ENCODE measurements around the gene C19orf18. TPM values are rescaled to one million over a fixed set of nuclear protein-coding genes. Genes with fewer than 3 reads are reported as not detected.

C19orf18 gene
- total and polyA plus RNA-seq, 7 donors = 0.66 to 1.5 (median 0.90) TPM; not detected in 2

DNA sequence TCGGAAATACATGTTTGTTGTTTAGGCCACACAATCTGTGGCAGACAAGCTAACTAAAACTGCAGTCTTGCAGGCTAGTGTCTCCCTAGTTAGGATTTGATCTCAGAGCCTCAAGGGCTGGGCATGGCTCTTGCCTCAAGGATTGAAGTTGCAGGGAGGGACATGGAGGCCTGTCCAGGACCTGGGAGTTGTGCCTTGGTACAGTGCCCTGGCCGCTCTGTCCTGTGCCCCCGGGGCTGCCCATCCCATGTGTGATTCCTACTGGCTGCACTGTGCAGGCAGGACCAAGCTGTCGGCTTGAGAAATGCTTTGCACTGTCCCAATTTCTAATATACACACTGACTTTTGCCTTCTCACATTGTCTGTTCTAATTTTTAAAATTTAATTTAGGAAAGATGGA is 19.3 kb downstream of the C19orf18 start:
- H3K9me3 ChIP-seq = peaks cover 5 to 29% (median 11%) of the 10 kb centered on the region in 4 donors
- 92% methylated on average over 4 of the region's 4 CpGs for WGBS, 2 donors
- intact Hi-C loops (cut with DNase I) = no loop called here
- H3K4me3 ChIP-seq = no peak overlapping the region
- TF ChIP-seq POLR2A (IDR thresholded peaks at IDR 0.05) (no peak), EP300 (IDR thresholded peaks at IDR 0.05) (no peak), POLR2AphosphoS5 (IDR thresholded peaks at IDR 0.05) (no peak)
- TF ChIP-seq, protein P1, sequence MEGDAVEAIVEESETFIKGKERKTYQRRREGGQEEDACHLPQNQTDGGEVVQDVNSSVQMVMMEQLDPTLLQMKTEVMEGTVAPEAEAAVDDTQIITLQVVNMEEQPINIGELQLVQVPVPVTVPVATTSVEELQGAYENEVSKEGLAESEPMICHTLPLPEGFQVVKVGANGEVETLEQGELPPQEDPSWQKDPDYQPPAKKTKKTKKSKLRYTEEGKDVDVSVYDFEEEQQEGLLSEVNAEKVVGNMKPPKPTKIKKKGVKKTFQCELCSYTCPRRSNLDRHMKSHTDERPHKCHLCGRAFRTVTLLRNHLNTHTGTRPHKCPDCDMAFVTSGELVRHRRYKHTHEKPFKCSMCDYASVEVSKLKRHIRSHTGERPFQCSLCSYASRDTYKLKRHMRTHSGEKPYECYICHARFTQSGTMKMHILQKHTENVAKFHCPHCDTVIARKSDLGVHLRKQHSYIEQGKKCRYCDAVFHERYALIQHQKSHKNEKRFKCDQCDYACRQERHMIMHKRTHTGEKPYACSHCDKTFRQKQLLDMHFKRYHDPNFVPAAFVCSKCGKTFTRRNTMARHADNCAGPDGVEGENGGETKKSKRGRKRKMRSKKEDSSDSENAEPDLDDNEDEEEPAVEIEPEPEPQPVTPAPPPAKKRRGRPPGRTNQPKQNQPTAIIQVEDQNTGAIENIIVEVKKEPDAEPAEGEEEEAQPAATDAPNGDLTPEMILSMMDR (IDR thresholded peaks at IDR 0.05) = no peak
- no peaks in the 10 kb centered on the region for H3K36me3 ChIP-seq
- no peaks in the 10 kb centered on the region for H3K27me3 ChIP-seq
- H3K4me1 ChIP-seq = no peaks in the 10 kb centered on the region
- no peak overlapping the region for H3K27ac ChIP-seq
- no peak for DNase-seq

DNA sequence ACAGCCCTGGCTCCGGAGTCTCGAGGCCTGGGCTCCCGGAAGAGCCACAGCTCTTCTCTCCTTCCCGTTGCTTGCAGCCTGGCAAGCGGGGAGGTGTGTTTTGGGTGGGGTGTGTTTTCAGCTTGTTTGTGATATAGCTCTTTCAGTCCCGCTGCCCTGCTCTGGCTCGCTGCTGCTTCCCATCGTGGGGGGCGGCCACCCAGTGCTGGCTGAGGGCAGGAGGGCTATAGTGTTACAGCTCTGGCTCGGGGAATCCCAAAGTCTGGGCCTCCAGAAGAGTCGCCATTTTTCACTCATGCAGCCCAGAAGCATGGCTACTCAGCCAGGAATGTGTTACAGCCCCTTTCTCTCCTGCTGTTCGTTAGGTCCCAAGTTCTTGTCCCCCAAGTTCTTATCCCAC is 24.6 kb downstream of the C19orf18 start:
- TF ChIP-seq POLR2A (IDR thresholded peaks at IDR 0.05) (no peak), POLR2AphosphoS5 (IDR thresholded peaks at IDR 0.05) (no peak), EP300 (IDR thresholded peaks at IDR 0.05) (no peak)
- TF ChIP-seq, protein P1 (IDR thresholded peaks at IDR 0.05) = no peak
- Histone ChIP-seq H3K27ac (no peak overlapping the region), H3K9me3 (peaks cover 0 to 20% (median under 1%) of the 10 kb centered on the region in 4 donors), H3K27me3 (no peaks in the 10 kb centered on the region), H3K4me1 (peaks cover 0 to 16% (median 12%) of the 10 kb centered on the region in 4 donors), H3K4me3 (no peak overlapping the region), H3K36me3 (peaks cover 0 to under 1% (median 0%) of the 10 kb centered on the region in 4 donors)
- DNase-seq = no peak
- WGBS, 2 donors = 94 to 97% methylated on average over 12 of the region's 12 CpGs
- intact Hi-C loops (cut with DNase I) = loop anchor here (5.0 kb wide), 1 partner anchor 53 kb away; the partner anchor contains the start of gene ZNF606

DNA sequence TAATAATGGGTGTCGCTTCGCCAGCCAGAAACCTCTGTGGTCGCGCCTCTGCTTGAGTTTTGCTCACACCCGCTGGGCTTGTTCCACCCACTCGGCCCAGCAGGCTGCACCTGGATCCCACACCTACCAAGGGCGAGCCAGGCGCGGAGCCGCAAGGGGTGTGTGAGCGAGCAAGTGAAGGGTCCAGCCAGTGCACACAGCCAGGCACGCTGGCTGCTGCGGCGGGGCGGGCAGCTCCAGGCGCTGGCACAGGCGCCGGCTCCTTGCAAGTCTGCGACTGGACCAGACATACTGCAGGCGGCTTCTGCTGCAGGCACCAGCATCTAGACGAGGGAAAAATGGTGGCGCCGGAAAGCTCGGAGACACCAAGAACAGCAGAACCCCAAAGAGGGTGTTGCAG is 25.0 kb downstream of the C19orf18 start:
- Histone ChIP-seq H3K27ac (no peak overlapping the region), H3K27me3 (no peaks in the 10 kb centered on the region), H3K4me3 (no peak overlapping the region), H3K36me3 (peaks cover 0 to 4% (median 2%) of the 10 kb centered on the region in 4 donors), H3K9me3 (peaks cover 0 to 20% (median under 1%) of the 10 kb centered on the region in 4 donors), H3K4me1 (peaks cover 0 to 16% (median 12%) of the 10 kb centered on the region in 4 donors)
- 95 to 97% methylated on average over 24 of the region's 24 CpGs for WGBS, 2 donors
- TF ChIP-seq EP300 (IDR thresholded peaks at IDR 0.05) (no peak), POLR2AphosphoS5 (IDR thresholded peaks at IDR 0.05) (no peak), POLR2A (IDR thresholded peaks at IDR 0.05) (no peak)
- TF ChIP-seq, protein P1 (IDR thresholded peaks at IDR 0.05) = no peak
- DNase-seq = no peak
- intact Hi-C loops (cut with DNase I) = loop anchor here (5.0 kb wide), 1 partner anchor 53 kb away; the partner anchor contains the start of gene ZNF606

DNA sequence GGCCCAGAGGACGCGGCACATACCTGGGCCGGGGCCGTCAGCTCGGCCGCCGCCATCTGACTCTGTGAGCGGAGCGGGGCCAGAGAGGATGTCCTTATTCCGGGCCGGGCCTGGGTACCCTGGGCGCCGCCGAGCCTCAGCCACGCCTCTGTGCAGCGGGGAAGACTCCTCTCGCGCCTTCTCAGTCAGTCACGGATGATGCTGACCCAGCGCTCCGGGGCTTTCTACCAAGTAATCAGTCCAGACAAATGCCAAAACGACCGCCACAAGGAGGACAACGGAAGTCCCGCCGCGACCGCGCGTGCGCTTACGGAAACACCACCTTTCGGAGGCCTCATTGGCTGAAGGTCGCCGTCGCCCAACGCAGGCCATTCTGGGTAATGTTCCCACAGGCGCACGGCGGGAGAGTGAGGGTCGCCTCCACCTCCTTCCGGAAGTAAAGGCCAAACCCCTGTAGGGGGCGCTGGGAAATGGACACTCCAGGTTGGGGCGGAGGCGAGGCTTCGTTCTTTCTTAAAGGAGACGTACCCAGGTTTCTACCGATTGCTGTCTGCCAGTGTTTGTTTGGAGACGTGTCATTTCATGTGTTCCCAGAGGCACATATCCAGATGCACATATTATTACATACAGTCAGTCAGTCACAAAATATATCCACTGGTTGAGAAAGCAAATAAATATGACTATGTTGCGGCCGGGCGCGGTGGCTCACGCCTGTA is 26.8 kb downstream of the C19orf18 start, which contains the start of gene ZNF256:
TSS of gene ZNF256 (minus strand) at position 288 of the 716 bp plus-strand sequence. CDS start at position 56, 232 bp downstream.
- peak; percentile 97 for DNase-seq
- peaks cover 0 to 27% (median 6%) of the 10 kb centered on the region in 4 donors for H3K9me3 ChIP-seq
- peaks cover 7 to 21% (median 16%) of the 10 kb centered on the region in 4 donors for H3K36me3 ChIP-seq
- intact Hi-C loops (cut with DNase I) = loop anchor here (2.0 to 5.0 kb wide), 3 partner anchors 31 to 207 kb away; partner anchors contain the start of genes ZNF417 and ZNF606
- H3K27ac ChIP-seq = peak within 1 kb of the TSS; percentile 83 to 88 (median 86)
- TF ChIP-seq, protein P1 (IDR thresholded peaks at IDR 0.05) = peak; percentile 51 to 67 (median 60)
- TF ChIP-seq POLR2A (IDR thresholded peaks at IDR 0.05) (peak; percentile 19 to 27), EP300 (IDR thresholded peaks at IDR 0.05) (no peak), POLR2AphosphoS5 (IDR thresholded peaks at IDR 0.05) (peak; percentile 47 to 79 (median 72))
- 8 to 9% methylated on average over 54 of the region's 54 CpGs for WGBS, 2 donors
- peak within 1 kb of the TSS; percentile 80 to 96 (median 92) for H3K4me3 ChIP-seq
- H3K4me1 ChIP-seq = peaks cover 0 to 16% (median 12%) of the 10 kb centered on the region in 4 donors
- no peaks in the 10 kb centered on the region for H3K27me3 ChIP-seq

Data from sigmoid colon (tissue), 7 donors.